ENCODE measurements around the gene LRRC36.

Gene LRRC36

GRCh38 chr16:67393788-67394154 is 67.2 kb downstream of the LRRC36 start:
- H3K4me3 ChIP-seq (ENCODE audit: low read depth, low read length) = peak overlapping the region; percentile 42
- TF ChIP-seq CTCF (IDR thresholded peaks at IDR 0.05; ENCODE audit: insufficient read depth, low read length, missing control alignments) = no peak
- POLR2A ChIA-PET = no interaction called here
- no peak for DNase-seq (ENCODE audit: low read depth, low spot score)
- CTCF ChIA-PET = interaction anchor here (0.7 to 1.8 kb wide), 16 partner anchors 9 to 416 kb away, joined by 3 to 11 read pairs (median 4); partner anchors contain the start of gene ZDHHC1

- no peak for TF ChIP-seq CTCF (IDR thresholded peaks at IDR 0.05; ENCODE audit: insufficient read depth, low read length, missing control alignments)
- H3K4me3 ChIP-seq (ENCODE audit: low read depth, low read length) = no peak overlapping the region
- DNase-seq (ENCODE audit: low read depth, low spot score) = no peak
- POLR2A ChIA-PET = no interaction called here
- CTCF ChIA-PET = interaction anchor here (0.7 to 1.8 kb wide), 15 partner anchors 8 to 416 kb away, joined by 3 to 11 read pairs (median 4); partner anchors contain the start of gene ZDHHC1
These were observed 67.8 kb downstream of the LRRC36 start for GRCh38 chr16:67394155-67395104.

GRCh38 chr16:67395105-67395457 is 68.5 kb downstream of the LRRC36 start:
- ChIA-PET POLR2A (no interaction called here), CTCF (interaction anchor here (1.0 to 1.7 kb wide), 4 partner anchors 19 to 143 kb away, joined by 3 to 4 read pairs (median 3); no protein-coding TSS in a partner anchor)
- no peak overlapping the region for H3K4me3 ChIP-seq (ENCODE audit: low read depth, low read length)
- DNase-seq (ENCODE audit: low read depth, low spot score) = no peak
- TF ChIP-seq CTCF (IDR thresholded peaks at IDR 0.05; ENCODE audit: insufficient read depth, low read length, missing control alignments) = no peak

- CTCF ChIA-PET = interaction anchor here (1.0 to 1.5 kb wide), 4 partner anchors 19 to 135 kb away, joined by 3 to 4 read pairs (median 3); no protein-coding TSS in a partner anchor
- TF ChIP-seq CTCF (IDR thresholded peaks at IDR 0.05; ENCODE audit: insufficient read depth, low read length, missing control alignments) = no peak
- POLR2A ChIA-PET = no interaction called here
- no peak overlapping the region for H3K4me3 ChIP-seq (ENCODE audit: low read depth, low read length)
- no peak for DNase-seq (ENCODE audit: low read depth, low spot score)
These were observed 69.0 kb downstream of the LRRC36 start for GRCh38 chr16:67395458-67396158.

- TF ChIP-seq CTCF (IDR thresholded peaks at IDR 0.05; ENCODE audit: insufficient read depth, low read length, missing control alignments) = no peak
- DNase-seq (ENCODE audit: low read depth, low spot score) = peak; percentile 19
- ChIA-PET CTCF (interaction anchor here (1.0 to 1.2 kb wide), 4 partner anchors 18 to 136 kb away, joined by 3 to 4 read pairs (median 4); no protein-coding TSS in a partner anchor), POLR2A (no interaction called here)
- no peak overlapping the region for H3K4me3 ChIP-seq (ENCODE audit: low read depth, low read length)
These were observed 69.8 kb downstream of the LRRC36 start for GRCh38 chr16:67396159-67397035.
